H4 (cell line): ENCODE data around the gene CAPZB. TPM values are rescaled to one million over a fixed set of nuclear protein-coding genes. Genes with fewer than 3 reads are reported as not detected.
"Not testable (repeated sequence)": the region's sequence is repeated elsewhere in the genome, so short reads cannot be mapped to it uniquely, and the experiment has no call there.

ENCODE experiments used
- DNase-seq: peaks from one replicate; pipeline ENCODE4 v3.0.0-alpha.2; 2015; ENCODE audit warnings: low spot score
- total RNA-seq: library from RNA; depleted of rRNA; stranded (reverse); fragments of >200 nt; shearing (Covaris generic); gene quantifications from 2 replicates; pipeline ENCODE4 v1.2.3, GENCODE V29; 2014; rRNA removed

CAPZB gene
- total RNA-seq, 1 experiment from 2014 or later, result 184 TPM

- DNase-seq, result no peak
Observed at GRCh38 chr1:19310720-19311502, 174.4 kb downstream of the CAPZB start.

GRCh38 chr1:19310061-19310460 is 175.3 kb downstream of the CAPZB start:
- DNase-seq, result no peak

- no peak for DNase-seq
Observed at GRCh38 chr1:19309123-19309813, 176.1 kb downstream of the CAPZB start.

GRCh38 chr1:19308509-19308907 is 176.8 kb downstream of the CAPZB start:
- no peak for DNase-seq

- no peak for DNase-seq
Observed at GRCh38 chr1:19307794-19308508, 177.4 kb downstream of the CAPZB start.

GRCh38 chr1:19306941-19307340 is 178.4 kb downstream of the CAPZB start:
- DNase-seq, result no peak

GRCh38 chr1:19305880-19306279 is 179.5 kb downstream of the CAPZB start:
- DNase-seq, result no peak

- DNase-seq, result not testable (repeated sequence)
Observed at GRCh38 chr1:19304081-19304480, 181.3 kb downstream of the CAPZB start.

GRCh38 chr1:19300211-19300610 is 185.1 kb downstream of the CAPZB start:
- DNase-seq, result no peak

GRCh38 chr1:19294638-19295037 is 190.7 kb downstream of the CAPZB start:
- DNase-seq, result no peak

- no peak for DNase-seq
Observed at GRCh38 chr1:19289244-19289643, 196.1 kb downstream of the CAPZB start.

Other genes with a start within 250 kb of the CAPZB start
- 70.4 and 76.5 TPM in 2 replicates for gene EMC1, start 234.0 kb downstream of the CAPZB start, total RNA-seq
- gene MRTO4, start 233.7 kb downstream of the CAPZB start, total RNA-seq, result 35.9 and 39.8 TPM in 2 replicates
- 0.31 TPM in 1 of 2 replicates, not detected in the other for gene AKR7A3, start 196.8 kb downstream of the CAPZB start, total RNA-seq
- 87.8 and 101 TPM in 2 replicates for gene AKR7A2, start 173.4 kb downstream of the CAPZB start, total RNA-seq
- 8.8 and 12.1 TPM in 2 replicates for gene SLC66A1, start 173.2 kb downstream of the CAPZB start, total RNA-seq
- 34.2 and 53.1 TPM in 2 replicates for gene NBL1, start 158.8 kb upstream of the CAPZB start, total RNA-seq
- gene HTR6, start 179.3 kb upstream of the CAPZB start, total RNA-seq, result not detected in 2 replicates